G401 (cell line): ENCODE measurements around the gene NCOA4. TPM values are rescaled to one million over a fixed set of nuclear protein-coding genes. Genes with fewer than 3 reads are reported as not detected.
"Not testable (repeated sequence)": the region's sequence is repeated elsewhere in the genome, so short reads cannot be mapped to it uniquely, and the experiment has no call there.

ENCODE experiments used
- DNase-seq: peaks from one replicate; pipeline ENCODE4 v3.0.0-alpha.2; 2015; ENCODE audit warnings: low spot score
- in situ Hi-C: cut with HindIII; loops from 2 replicates; pipeline ENCODE4 v1.10.0; 2016; ENCODE audit warnings: low sequenced_read_pairs, mixed read lengths
- total RNA-seq: library from RNA; depleted of rRNA; stranded (reverse); fragments of >200 nt; shearing (Covaris generic); gene quantifications from 2 replicates; pipeline ENCODE4 v1.2.3, GENCODE V29; 2014

Gene NCOA4
- total RNA-seq, 1 experiment from 2014 or later, result 105 TPM

GRCh38 chr10:46053534-46054434 lies 23.4 kb upstream of the NCOA4 start:
- in situ Hi-C loops, result no loop called here
- no peak for DNase-seq

GRCh38 chr10:46052791-46053375 lies 22.5 kb upstream of the NCOA4 start:
- DNase-seq, result no peak
- in situ Hi-C loops, result no loop called here

- no peak for DNase-seq
- in situ Hi-C loops, result no loop called here
These were observed 21.8 kb upstream of the NCOA4 start for GRCh38 chr10:46052057-46052790.

- no peak for DNase-seq
- in situ Hi-C loops, result no loop called here
These were observed 20.7 kb upstream of the NCOA4 start for GRCh38 chr10:46050941-46051623.

- DNase-seq, in situ Hi-C loops: not testable (repeated sequence)
These were observed 19.0 kb upstream of the NCOA4 start for GRCh38 chr10:46049497-46049831.

- in situ Hi-C loops, result no loop called here
- DNase-seq, result no peak
These were observed 17.7 kb upstream of the NCOA4 start for GRCh38 chr10:46048152-46048551.

- no peak for DNase-seq
- in situ Hi-C loops, result no loop called here
These were observed 15.8 kb upstream of the NCOA4 start, which contains the start of gene MSMB for GRCh38 chr10:46046261-46046660. MSMB (minus strand) TSS chr10:46046269; CDS start chr10:46046237, 32 bp downstream.

- in situ Hi-C loops, result no loop called here
- no peak for DNase-seq
These were observed 12.1 kb upstream of the NCOA4 start for GRCh38 chr10:46042527-46042926.

- DNase-seq, result no peak
- in situ Hi-C loops, result no loop called here
These were observed 9.6 kb upstream of the NCOA4 start for GRCh38 chr10:46040004-46040403.

GRCh38 chr10:46037107-46037825 lies 6.8 kb upstream of the NCOA4 start:
- in situ Hi-C loops, result no loop called here

GRCh38 chr10:46035923-46036849 lies 5.8 kb upstream of the NCOA4 start:
- no peak for DNase-seq

More at GRCh38 chr10:46037107-46037825, 6.8 kb upstream of the NCOA4 start:
- no peak for DNase-seq

GRCh38 chr10:46033602-46034011 lies 3.2 kb upstream of the NCOA4 start:
- in situ Hi-C loops, result no loop called here
- DNase-seq, result no peak

More at GRCh38 chr10:46035923-46036849, 5.8 kb upstream of the NCOA4 start:
- in situ Hi-C loops, result no loop called here

- no peak for DNase-seq
- in situ Hi-C loops, result no loop called here
These were observed 1.5 kb upstream of the NCOA4 start for GRCh38 chr10:46031648-46032532.

GRCh38 chr10:46029461-46030030 lies 877 bp downstream of the NCOA4 start:
- no peak for DNase-seq
- in situ Hi-C loops, result no loop called here

- in situ Hi-C loops, result no loop called here
- peak; percentile 46 for DNase-seq
These were observed 1.6 kb downstream of the NCOA4 start for GRCh38 chr10:46028584-46029460.

GRCh38 chr10:46026106-46026505 lies 4.3 kb downstream of the NCOA4 start:
- in situ Hi-C loops, result no loop called here
- no peak for DNase-seq
